T-helper 17 cell (primary cell): Measurements from ENCODE around the gene NUFIP1. TPM values are rescaled to one million over a fixed set of nuclear protein-coding genes. Genes with fewer than 3 reads are reported as not detected.

ENCODE experiments used
- ATAC-seq: fragments of 150-1000 bp; cut with Tn5 transposase; 2 replicates; pipeline ENCODE4 v1.10.0; 2021; ENCODE audit warnings: mild to moderate bottlenecking, moderate library complexity
- DNase-seq, 3 donors: peaks; one replicate each; pipeline versions ENCODE4 v3.0.0 to v3.0.0-alpha.2; 2020 to 2021
- H3K9me3 ChIP-seq: one replicate; pipeline ENCODE4 v1.7.0; 2013; ENCODE audit warnings: low read length, mild to moderate bottlenecking; ENCODE audit not compliant: control insufficient read depth, poor library complexity, severe bottlenecking
- H3K27ac Mint-ChIP-seq: one replicate; pipeline ENCODE4 v1.8.0; 2022; ENCODE audit warnings: mild to moderate bottlenecking, moderate library complexity, mixed read lengths
- H3K27me3 Mint-ChIP-seq: one replicate; pipeline ENCODE4 v1.8.0; 2022; ENCODE audit warnings: mixed read lengths
- H3K36me3 Mint-ChIP-seq: one replicate; pipeline ENCODE4 v1.8.0; 2022; ENCODE audit warnings: low read depth, mixed read lengths
- H3K4me1 Mint-ChIP-seq: one replicate; pipeline ENCODE4 v1.8.0; 2022; ENCODE audit warnings: mild to moderate bottlenecking, mixed read lengths
- H3K4me3 Mint-ChIP-seq: one replicate; pipeline ENCODE4 v1.8.0; 2022; ENCODE audit warnings: mild to moderate bottlenecking, moderate library complexity, mixed read lengths
- total RNA-seq, 4 donors: library from RNA in 2 of 4; stranded (reverse) in 2 of 4; gene quantifications; one replicate each; pipeline ENCODE4 v1.2.3 and lab custom pipeline; 2022 to 2026

The NUFIP1 gene
- total RNA-seq, 2 donors from 2014 or later, result 3.4 to 5.0 TPM

- ATAC-seq (peak; percentile 5), DNase-seq (no peak)
- Mint-ChIP-seq H3K36me3 (peaks cover 4% of the 10 kb centered on the region), H3K4me3 (peak overlapping the region; percentile 97), H3K27me3 (no peaks in the 10 kb centered on the region), H3K4me1 (peaks cover 43% of the 10 kb centered on the region), H3K27ac (peak overlapping the region; percentile 96)
- no peaks in the 10 kb centered on the region for H3K9me3 ChIP-seq
These were observed 670 bp upstream of the NUFIP1 start for GRCh38 chr13:44989941-44990340.

- DNase-seq, result no peak
- H3K36me3 Mint-ChIP-seq, result peaks cover 10% of the 10 kb centered on the region
These were observed 10.9 kb downstream of the NUFIP1 start for GRCh38 chr13:44978328-44978727.

GRCh38 chr13:44976949-44977583 is 12.2 kb downstream of the NUFIP1 start:
- no peak for DNase-seq
- Mint-ChIP-seq H3K4me3 (no peak overlapping the region), H3K27me3 (no peaks in the 10 kb centered on the region), H3K36me3 (peaks cover 7% of the 10 kb centered on the region), H3K4me1 (peaks cover under 1% of the 10 kb centered on the region), H3K27ac (no peak overlapping the region)
- ATAC-seq, result no peak
- no peaks in the 10 kb centered on the region for H3K9me3 ChIP-seq

More at GRCh38 chr13:44978328-44978727, 10.9 kb downstream of the NUFIP1 start:
- H3K9me3 ChIP-seq, result no peaks in the 10 kb centered on the region
- Mint-ChIP-seq H3K4me3 (no peak overlapping the region), H3K27me3 (no peaks in the 10 kb centered on the region), H3K4me1 (peaks cover 5% of the 10 kb centered on the region), H3K27ac (no peak overlapping the region)
- ATAC-seq, result no peak

GRCh38 chr13:44976196-44976595 is 13.1 kb downstream of the NUFIP1 start:
- Mint-ChIP-seq H3K27ac (no peak overlapping the region), H3K36me3 (peaks cover 7% of the 10 kb centered on the region), H3K27me3 (no peaks in the 10 kb centered on the region), H3K4me3 (no peak overlapping the region), H3K4me1 (peaks cover 2% of the 10 kb centered on the region)
- H3K9me3 ChIP-seq, result no peaks in the 10 kb centered on the region
- DNase-seq (no peak), ATAC-seq (no peak)

GRCh38 chr13:44974056-44974793 is 15.0 kb downstream of the NUFIP1 start:
- H3K4me1 Mint-ChIP-seq, result peaks cover 3% of the 10 kb centered on the region

GRCh38 chr13:44972956-44973581 is 16.2 kb downstream of the NUFIP1 start:
- Mint-ChIP-seq H3K4me3 (no peak overlapping the region), H3K4me1 (peaks cover 5% of the 10 kb centered on the region), H3K27me3 (no peaks in the 10 kb centered on the region), H3K27ac (no peak overlapping the region), H3K36me3 (no peaks in the 10 kb centered on the region)
- ATAC-seq, result no peak
- DNase-seq, result no peak
- H3K9me3 ChIP-seq, result no peaks in the 10 kb centered on the region

More at GRCh38 chr13:44974056-44974793, 15.0 kb downstream of the NUFIP1 start:
- H3K27me3 Mint-ChIP-seq, result no peaks in the 10 kb centered on the region
- H3K9me3 ChIP-seq, result no peaks in the 10 kb centered on the region
- H3K27ac Mint-ChIP-seq, result no peak overlapping the region
- H3K36me3 Mint-ChIP-seq, result peaks cover 5% of the 10 kb centered on the region
- H3K4me3 Mint-ChIP-seq, result no peak overlapping the region
- DNase-seq (no peak), ATAC-seq (no peak)

- Mint-ChIP-seq H3K27me3 (no peaks in the 10 kb centered on the region), H3K4me3 (no peak overlapping the region), H3K4me1 (peaks cover 7% of the 10 kb centered on the region), H3K36me3 (peaks cover 2% of the 10 kb centered on the region), H3K27ac (peak overlapping the region; percentile 43)
- no peak for ATAC-seq
- H3K9me3 ChIP-seq, result no peaks in the 10 kb centered on the region
- DNase-seq, result no peak
These were observed 17.3 kb downstream of the NUFIP1 start for GRCh38 chr13:44971656-44972595.

GRCh38 chr13:44969551-44970484 is 19.5 kb downstream of the NUFIP1 start:
- ATAC-seq (no peak), DNase-seq (no peak)
- Mint-ChIP-seq H3K27ac (no peak overlapping the region), H3K27me3 (no peaks in the 10 kb centered on the region), H3K4me3 (no peak overlapping the region), H3K4me1 (peaks cover 7% of the 10 kb centered on the region), H3K36me3 (peaks cover 6% of the 10 kb centered on the region)
- H3K9me3 ChIP-seq, result no peaks in the 10 kb centered on the region

GRCh38 chr13:44968434-44968815 is 20.8 kb downstream of the NUFIP1 start:
- Mint-ChIP-seq H3K27ac (peak overlapping the region; percentile 16), H3K27me3 (no peaks in the 10 kb centered on the region), H3K36me3 (peaks cover 11% of the 10 kb centered on the region), H3K4me1 (peaks cover 9% of the 10 kb centered on the region), H3K4me3 (no peak overlapping the region)
- DNase-seq (no peak), ATAC-seq (no peak)
- H3K9me3 ChIP-seq, result no peaks in the 10 kb centered on the region

- H3K9me3 ChIP-seq, result no peaks in the 10 kb centered on the region
- DNase-seq (no peak), ATAC-seq (no peak)
- Mint-ChIP-seq H3K4me3 (no peak overlapping the region), H3K27me3 (no peaks in the 10 kb centered on the region), H3K27ac (peak overlapping the region; percentile 16), H3K4me1 (peaks cover 9% of the 10 kb centered on the region), H3K36me3 (peaks cover 11% of the 10 kb centered on the region)
These were observed 21.4 kb downstream of the NUFIP1 start for GRCh38 chr13:44967704-44968433.

GRCh38 chr13:44961997-44962396 is 27.3 kb downstream of the NUFIP1 start:
- H3K9me3 ChIP-seq, result no peaks in the 10 kb centered on the region
- H3K36me3 Mint-ChIP-seq, result peaks cover 13% of the 10 kb centered on the region
- no peak overlapping the region for H3K4me3 Mint-ChIP-seq
- no peak for ATAC-seq
- DNase-seq, result no peak
- H3K27me3 Mint-ChIP-seq, result no peaks in the 10 kb centered on the region
- peaks cover 5% of the 10 kb centered on the region for H3K4me1 Mint-ChIP-seq
- no peak overlapping the region for H3K27ac Mint-ChIP-seq
